Choroid plexus epithelial cell (primary cell): Measurements from ENCODE around the gene DEPP1.

Experiments
- DNase-seq: peaks from one replicate; pipeline ENCODE4 v3.0.0-alpha.2; 2010; ENCODE audit warnings: low read depth
- H3K4me3 ChIP-seq: 2 replicates; pipeline ENCODE4 v1.5.1; 2011; ENCODE audit warnings: low read depth, mild to moderate bottlenecking, control low read depth, low read length, moderate library complexity
- TF ChIP-seq, protein P1 (sequence below): conservative IDR thresholded peaks from 2 replicates; pipeline ENCODE4 v1.5.1; 2011; ENCODE audit warnings: low read depth, mild to moderate bottlenecking, control low read depth, inconsistent platforms, low read length, moderate library complexity

DEPP1 gene

GRCh38 chr10:44992732-44993225, 14.2 kb upstream of the DEPP1 start:
- no peak overlapping the region for H3K4me3 ChIP-seq
- TF ChIP-seq, protein P1, sequence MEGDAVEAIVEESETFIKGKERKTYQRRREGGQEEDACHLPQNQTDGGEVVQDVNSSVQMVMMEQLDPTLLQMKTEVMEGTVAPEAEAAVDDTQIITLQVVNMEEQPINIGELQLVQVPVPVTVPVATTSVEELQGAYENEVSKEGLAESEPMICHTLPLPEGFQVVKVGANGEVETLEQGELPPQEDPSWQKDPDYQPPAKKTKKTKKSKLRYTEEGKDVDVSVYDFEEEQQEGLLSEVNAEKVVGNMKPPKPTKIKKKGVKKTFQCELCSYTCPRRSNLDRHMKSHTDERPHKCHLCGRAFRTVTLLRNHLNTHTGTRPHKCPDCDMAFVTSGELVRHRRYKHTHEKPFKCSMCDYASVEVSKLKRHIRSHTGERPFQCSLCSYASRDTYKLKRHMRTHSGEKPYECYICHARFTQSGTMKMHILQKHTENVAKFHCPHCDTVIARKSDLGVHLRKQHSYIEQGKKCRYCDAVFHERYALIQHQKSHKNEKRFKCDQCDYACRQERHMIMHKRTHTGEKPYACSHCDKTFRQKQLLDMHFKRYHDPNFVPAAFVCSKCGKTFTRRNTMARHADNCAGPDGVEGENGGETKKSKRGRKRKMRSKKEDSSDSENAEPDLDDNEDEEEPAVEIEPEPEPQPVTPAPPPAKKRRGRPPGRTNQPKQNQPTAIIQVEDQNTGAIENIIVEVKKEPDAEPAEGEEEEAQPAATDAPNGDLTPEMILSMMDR, result no peak
- DNase-seq, result no peak

GRCh38 chr10:44992070-44992731, 13.6 kb upstream of the DEPP1 start:
- DNase-seq, result no peak
- H3K4me3 ChIP-seq, result no peak overlapping the region
- TF ChIP-seq, protein P1, result no peak

DNA sequence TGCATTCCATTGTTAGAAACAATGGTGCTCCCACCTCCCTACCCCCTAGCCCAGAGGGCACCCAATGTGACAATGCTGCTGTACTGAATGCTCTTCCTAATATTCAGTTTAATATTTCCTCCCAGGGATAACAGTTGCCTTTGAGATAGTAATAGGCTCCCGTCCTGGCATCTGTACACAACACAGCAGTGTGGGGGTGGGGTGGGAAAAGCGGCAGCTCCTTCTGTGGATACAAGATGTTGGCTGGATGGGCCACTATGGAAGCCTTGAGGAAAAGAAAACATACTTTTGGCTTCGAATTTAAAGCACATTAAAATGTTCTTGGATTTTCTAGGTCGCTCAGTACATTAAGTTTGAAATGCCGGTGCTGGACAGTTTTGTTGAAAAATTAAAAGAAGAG, 13.0 kb upstream of the DEPP1 start:
- TF ChIP-seq, protein P1, result no peak
- H3K4me3 ChIP-seq, result no peak overlapping the region
- no peak for DNase-seq

- TF ChIP-seq, protein P1, result no peak
- H3K4me3 ChIP-seq, result no peak overlapping the region
- no peak for DNase-seq
Observed at GRCh38 chr10:44990965-44991364, 12.4 kb upstream of the DEPP1 start.

DNA sequence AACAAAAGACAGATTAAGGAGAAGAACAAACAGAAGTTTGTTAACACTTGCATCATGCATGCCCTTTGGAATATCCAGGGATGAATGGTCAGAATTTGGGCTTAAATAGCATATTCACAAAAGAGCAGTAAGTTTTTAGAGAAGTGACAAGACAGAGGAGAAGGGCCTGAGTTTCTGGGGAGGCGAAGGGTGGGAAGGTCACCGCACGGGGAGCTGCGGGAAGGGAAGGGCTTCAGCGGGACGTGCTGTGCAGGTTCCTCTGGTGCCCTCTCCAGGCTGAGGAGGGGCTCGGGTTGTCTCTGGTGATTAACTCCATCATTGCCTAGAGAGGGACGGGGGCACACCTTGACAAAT, 11.7 kb upstream of the DEPP1 start:
- H3K4me3 ChIP-seq, result no peak overlapping the region
- DNase-seq, result no peak
- TF ChIP-seq, protein P1, result peak; percentile 53

DNA sequence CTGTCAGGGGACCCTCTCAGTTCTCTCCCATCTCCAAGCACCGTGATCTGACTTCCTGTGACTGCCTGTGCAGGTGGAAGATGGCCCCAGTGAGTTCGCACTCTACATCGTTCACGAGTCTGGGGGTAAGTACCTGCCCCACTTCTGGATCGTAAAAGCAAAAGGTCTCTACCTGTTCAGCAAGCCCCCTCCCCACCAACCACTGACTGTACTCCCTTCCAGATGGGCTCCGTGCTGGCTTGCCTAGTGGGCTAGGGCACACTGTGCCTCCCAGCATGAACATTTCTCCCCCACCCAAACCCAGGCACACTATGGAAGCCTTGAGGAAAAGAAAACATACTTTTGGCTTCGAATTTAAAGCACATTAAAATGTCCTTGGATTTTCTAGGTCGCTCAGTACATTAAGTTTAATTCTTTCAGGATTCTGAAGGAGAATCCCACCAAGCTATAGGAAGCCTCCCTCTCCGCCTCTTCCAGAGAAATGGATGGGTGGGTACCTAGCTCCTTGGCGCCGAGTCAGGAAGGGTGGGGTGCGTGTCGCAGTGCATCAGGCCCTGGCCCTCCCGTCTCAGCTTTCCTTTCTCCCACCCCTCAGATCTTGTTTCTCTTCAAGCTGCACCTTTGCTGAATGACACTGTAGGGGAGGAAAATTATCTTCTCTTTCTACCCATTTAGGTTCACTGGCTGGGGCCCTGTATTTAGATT, 11.1 kb upstream of the DEPP1 start:
- no peak for DNase-seq
- no peak overlapping the region for H3K4me3 ChIP-seq
- TF ChIP-seq, protein P1, result no peak
